Measurements from ENCODE around the gene RNASEL.
"Not testable (repeated sequence)": the region's sequence is repeated elsewhere in the genome, so short reads cannot be mapped to it uniquely, and the experiment has no call there.

Gene RNASEL

GRCh38 chr1:182633657-182634281, 44.7 kb upstream of the RNASEL start:
- H3K9me3 ChIP-seq: no peaks in the 10 kb centered on the region
- TF ChIP-seq CTCF (IDR thresholded peaks at IDR 0.05): no peak
- H3K27ac ChIP-seq: no peak overlapping the region
- no peaks in the 10 kb centered on the region for H3K4me1 ChIP-seq (ENCODE audit: control insufficient read depth in 1 of 2, insufficient read depth in 1 of 2, low read depth in 1 of 2, low read length in 1 of 2)
- peaks cover 29% of the 10 kb centered on the region for H3K27me3 ChIP-seq
- H3K36me3 ChIP-seq: no peaks in the 10 kb centered on the region
- H3K4me3 ChIP-seq (ENCODE audit: low read depth in 1 of 2, low read length in 1 of 2): no peak overlapping the region

GRCh38 chr1:182633031-182633430, 44.0 kb upstream of the RNASEL start:
- no peak for TF ChIP-seq CTCF (IDR thresholded peaks at IDR 0.05)
- H3K4me3 ChIP-seq (ENCODE audit: low read depth in 1 of 2, low read length in 1 of 2): no peak overlapping the region
- H3K27me3 ChIP-seq: peaks cover 25% of the 10 kb centered on the region
- H3K27ac ChIP-seq: no peak overlapping the region
- no peaks in the 10 kb centered on the region for H3K4me1 ChIP-seq (ENCODE audit: control insufficient read depth in 1 of 2, insufficient read depth in 1 of 2, low read depth in 1 of 2, low read length in 1 of 2)
- no peaks in the 10 kb centered on the region for H3K36me3 ChIP-seq
- no peaks in the 10 kb centered on the region for H3K9me3 ChIP-seq

GRCh38 chr1:182632441-182632857, 43.4 kb upstream of the RNASEL start:
- not testable (repeated sequence) for H3K4me3 ChIP-seq (ENCODE audit: low read depth in 1 of 2, low read length in 1 of 2); H3K9me3 ChIP-seq; H3K27ac ChIP-seq; H3K4me1 ChIP-seq (ENCODE audit: control insufficient read depth in 1 of 2, insufficient read depth in 1 of 2, low read depth in 1 of 2, low read length in 1 of 2); H3K36me3 ChIP-seq
- H3K27me3 ChIP-seq: peaks cover 29% of the 10 kb centered on the region

GRCh38 chr1:182631954-182632353, 42.9 kb upstream of the RNASEL start:
- H3K27ac ChIP-seq: no peak overlapping the region
- no peak overlapping the region for H3K4me3 ChIP-seq (ENCODE audit: low read depth in 1 of 2, low read length in 1 of 2)

GRCh38 chr1:182631053-182631677, 42.1 kb upstream of the RNASEL start:
- no peaks in the 10 kb centered on the region for H3K4me1 ChIP-seq (ENCODE audit: control insufficient read depth in 1 of 2, insufficient read depth in 1 of 2, low read depth in 1 of 2, low read length in 1 of 2)
- no peaks in the 10 kb centered on the region for H3K9me3 ChIP-seq
- TF ChIP-seq CTCF (IDR thresholded peaks at IDR 0.05): no peak
- H3K27ac ChIP-seq: no peak overlapping the region
- no peak overlapping the region for H3K4me3 ChIP-seq (ENCODE audit: low read depth in 1 of 2, low read length in 1 of 2)
- no peaks in the 10 kb centered on the region for H3K36me3 ChIP-seq
- H3K27me3 ChIP-seq: peaks cover 30% of the 10 kb centered on the region

More at GRCh38 chr1:182631954-182632353, 42.9 kb upstream of the RNASEL start:
- Histone ChIP-seq H3K36me3 (no peaks in the 10 kb centered on the region), H3K9me3 (no peaks in the 10 kb centered on the region), H3K4me1 (ENCODE audit: control insufficient read depth in 1 of 2, insufficient read depth in 1 of 2, low read depth in 1 of 2, low read length in 1 of 2) (no peaks in the 10 kb centered on the region), H3K27me3 (peaks cover 30% of the 10 kb centered on the region)
- no peak for TF ChIP-seq CTCF (IDR thresholded peaks at IDR 0.05)

GRCh38 chr1:182630586-182630985, 41.5 kb upstream of the RNASEL start:
- H3K36me3 ChIP-seq: no peaks in the 10 kb centered on the region
- TF ChIP-seq CTCF (IDR thresholded peaks at IDR 0.05): no peak
- H3K27me3 ChIP-seq: peaks cover 30% of the 10 kb centered on the region
- H3K9me3 ChIP-seq: no peaks in the 10 kb centered on the region
- no peak overlapping the region for H3K27ac ChIP-seq
- H3K4me3 ChIP-seq (ENCODE audit: low read depth in 1 of 2, low read length in 1 of 2): no peak overlapping the region
- no peaks in the 10 kb centered on the region for H3K4me1 ChIP-seq (ENCODE audit: control insufficient read depth in 1 of 2, insufficient read depth in 1 of 2, low read depth in 1 of 2, low read length in 1 of 2)

All from neutrophil (primary cell).